Activated CD8-positive, alpha-beta memory T cell treated with anti-CD3 and anti-CD28 coated beads, Interleukin-2, amount 50 U/mL, for 24 hours (primary cell): ENCODE data around the gene GRID1.

ENCODE experiments used
- DNase-seq: peaks from one replicate; pipeline ENCODE4 v3.0.0-alpha.2; 2020; ENCODE audit errors: extremely low read depth

GRID1 gene

DNA sequence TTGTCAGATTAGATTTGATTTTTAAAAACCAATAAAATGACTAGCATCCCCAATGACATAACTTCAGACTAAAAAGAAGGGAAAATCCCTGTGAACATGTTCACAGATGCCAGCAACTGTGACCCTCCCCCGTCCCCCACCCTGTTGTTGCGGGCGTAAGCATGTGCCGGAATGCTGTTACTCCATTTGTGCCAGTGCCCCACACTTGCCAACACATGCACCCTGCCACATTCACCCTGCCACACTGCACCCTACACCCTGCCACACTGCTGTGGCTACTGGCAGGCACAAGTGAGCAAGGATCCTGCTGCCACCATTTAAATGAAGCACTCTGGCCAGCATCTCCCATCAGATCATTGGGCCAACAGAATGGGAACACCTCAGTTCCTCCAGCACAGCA is 540.2 kb downstream of the GRID1 start:
- DNase-seq: no peak

DNA sequence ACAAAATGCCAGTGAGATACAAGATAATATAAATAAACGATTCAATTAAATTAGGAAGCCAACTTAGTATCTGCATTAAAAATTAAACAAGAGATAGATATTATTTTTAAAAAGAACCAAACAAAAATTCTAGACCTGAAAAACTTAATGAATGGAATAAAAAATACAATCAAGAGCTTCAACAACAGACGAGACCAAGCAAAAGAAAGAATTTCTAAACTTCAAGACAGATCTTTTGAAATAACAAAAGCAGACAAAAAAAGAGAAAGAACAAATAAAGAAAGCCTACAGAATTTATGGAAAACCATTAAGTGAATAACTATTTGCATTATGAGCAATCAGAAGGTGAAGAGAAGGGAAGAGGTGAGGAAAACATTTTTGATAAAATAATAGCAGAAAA is 555.2 kb downstream of the GRID1 start:
- DNase-seq: no peak

DNA sequence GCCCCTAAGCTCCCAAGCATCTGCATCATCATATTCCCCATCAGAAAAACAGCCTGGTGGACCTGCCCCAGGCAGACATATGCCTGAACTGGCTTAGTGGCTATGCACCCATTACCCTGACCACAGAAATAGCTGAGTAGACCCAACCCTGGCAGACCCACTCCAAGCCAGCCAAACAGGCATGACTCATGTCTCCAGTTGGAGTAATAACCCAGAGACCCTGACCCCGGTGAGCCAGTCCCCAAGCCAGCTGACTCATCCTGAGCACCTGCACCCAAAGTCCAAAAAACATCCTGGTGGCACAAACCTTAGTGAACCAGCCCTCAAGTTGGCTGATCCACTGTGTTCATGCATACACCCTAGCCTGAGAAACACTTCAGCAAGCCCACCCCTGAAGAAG is 555.9 kb downstream of the GRID1 start:
- DNase-seq: no peak

DNA sequence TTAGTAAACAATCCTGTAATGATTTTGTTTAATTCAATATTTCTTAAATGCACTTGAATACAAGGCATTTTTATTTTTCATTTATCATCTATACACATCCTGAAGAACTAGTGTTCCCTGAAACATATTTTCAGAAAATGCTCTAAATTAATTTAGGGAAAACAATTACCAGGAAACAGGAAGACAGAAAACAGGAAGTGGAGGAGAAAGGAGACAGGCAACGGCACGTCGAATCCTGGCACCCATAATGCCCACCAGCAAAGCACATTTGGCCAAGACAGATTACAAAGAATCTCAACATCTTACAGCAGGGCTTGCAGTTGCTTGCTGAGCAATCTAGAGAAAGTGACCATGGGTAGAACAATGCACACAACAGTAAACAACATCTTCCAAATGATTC is 571.1 kb downstream of the GRID1 start:
- DNase-seq: no peak

DNA sequence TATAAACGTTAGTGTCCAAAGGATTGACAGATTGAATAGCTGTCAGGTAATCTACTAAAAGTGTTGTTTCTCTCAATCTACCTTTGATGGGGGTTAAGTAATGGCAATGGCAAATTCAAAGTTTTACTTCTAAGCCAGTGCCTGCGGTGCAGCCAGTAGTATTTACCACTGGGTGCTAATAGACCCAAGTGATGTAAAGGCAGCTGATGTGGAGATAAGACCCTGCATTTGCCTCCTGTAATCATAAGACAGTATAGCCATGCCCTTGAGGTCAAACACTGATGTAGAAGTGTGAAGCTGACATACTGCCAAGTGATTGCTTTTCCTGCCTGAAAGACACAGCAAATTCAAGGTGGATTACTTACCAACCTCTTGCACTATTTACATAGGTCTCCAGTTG is 572.0 kb downstream of the GRID1 start:
- no peak for DNase-seq

DNA sequence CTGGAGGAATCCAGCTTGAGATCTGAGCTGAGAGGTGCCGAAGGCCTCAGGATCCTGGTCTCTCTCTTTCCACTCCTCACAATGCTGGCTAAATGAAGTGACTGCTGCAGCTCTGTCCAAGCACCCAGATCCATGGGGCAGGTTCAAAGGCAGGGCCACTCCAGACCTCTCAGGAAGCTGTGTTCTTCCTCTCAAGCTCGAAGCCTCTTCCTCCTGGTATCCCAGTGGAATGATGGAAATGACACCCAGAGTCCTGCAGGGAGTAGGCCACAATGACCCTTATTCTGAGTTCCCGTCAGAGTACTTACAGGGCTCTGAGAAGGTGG is 574.1 kb downstream of the GRID1 start:
- DNase-seq: no peak

DNA sequence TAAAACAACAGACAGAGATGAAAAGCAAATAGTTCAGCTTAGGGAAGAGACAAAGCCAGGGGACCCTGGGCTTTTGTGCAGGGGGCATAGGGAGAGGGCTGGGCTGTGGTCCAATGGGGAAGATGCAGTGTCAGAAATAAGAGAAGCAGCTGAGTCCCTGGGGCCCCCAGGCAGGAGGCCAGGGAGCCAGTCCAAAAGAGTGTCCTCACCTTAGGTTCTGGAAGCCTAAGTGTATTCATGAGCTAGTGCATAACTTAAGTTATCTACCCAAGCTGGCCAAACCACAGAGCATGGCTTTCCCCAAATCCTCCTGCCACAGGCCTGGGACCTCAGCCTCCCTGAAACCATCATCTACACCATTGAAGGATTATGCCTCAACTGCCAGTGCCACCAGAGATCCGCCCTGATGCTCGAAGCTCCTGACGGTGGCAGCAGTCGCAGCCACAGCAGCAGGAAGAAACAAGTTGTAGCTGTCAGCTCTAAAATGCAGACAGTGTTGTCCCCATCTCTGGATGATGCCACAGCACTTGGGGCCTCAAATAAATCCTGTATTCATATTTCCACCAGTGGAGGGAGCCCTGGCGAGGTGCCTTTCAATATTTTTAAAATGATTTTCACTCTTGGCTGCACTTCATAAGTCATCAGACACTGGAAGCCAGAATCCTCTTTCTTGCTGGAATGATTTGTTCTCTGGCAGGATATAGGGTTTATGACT is 574.6 kb downstream of the GRID1 start:
- DNase-seq: no peak

DNA sequence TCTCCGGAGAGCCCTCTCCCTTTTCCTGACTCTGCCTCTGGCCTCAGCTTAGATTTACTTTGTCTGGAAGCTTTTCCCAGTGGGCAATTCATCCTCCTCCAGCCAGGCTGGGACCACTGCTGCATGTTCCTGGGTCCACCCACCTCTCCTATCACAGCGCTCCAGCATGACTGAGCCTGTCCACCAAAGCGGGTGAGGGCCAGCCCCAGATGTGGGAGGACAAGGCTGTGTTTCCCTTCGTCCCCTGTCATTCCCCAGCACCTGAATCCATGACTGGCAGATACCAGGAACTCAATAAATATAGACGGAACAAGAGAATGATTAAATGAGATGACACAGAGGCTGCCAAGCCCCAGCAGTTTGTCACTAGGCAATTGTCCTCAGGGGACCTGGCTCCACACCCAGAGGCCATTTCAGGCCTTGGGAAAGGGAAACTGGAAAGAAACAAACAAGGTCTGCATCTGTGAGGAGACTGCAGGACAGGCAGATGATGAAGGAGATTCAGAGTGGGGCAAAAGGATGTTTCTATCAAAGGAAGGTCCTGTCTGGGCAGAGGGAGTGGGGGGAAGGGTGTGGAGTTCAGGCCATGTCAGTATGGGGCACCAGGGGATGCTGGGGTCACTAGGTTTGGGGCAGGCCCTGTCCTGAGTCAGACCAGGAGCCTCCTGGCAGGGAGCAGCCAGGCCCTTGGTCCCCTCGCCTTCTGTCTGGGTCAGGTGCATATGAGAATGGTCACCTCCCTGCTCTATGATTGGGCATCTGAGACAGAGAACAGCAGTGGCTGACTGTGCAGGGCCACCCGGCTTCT is 576.4 kb downstream of the GRID1 start:
- no peak for DNase-seq

DNA sequence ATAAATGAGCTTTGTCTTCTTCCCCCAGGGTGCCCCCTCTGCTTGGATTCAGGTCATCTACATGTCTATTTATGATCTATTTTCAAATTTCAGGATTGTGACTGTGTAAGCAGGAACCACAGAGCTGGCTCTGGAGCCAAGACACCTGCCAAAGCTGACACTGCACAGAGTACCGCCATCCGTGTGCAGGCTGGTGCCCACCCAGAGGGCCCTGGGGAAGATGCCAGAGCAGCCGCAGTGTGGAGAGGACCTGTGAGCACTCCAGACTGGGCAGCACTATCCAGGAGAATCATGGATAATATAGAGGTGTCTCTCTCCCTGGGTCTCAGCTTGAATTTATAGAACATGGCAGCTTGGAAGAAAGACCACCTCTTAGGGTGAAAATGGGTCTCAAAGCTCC is 577.5 kb downstream of the GRID1 start:
- DNase-seq: no peak

DNA sequence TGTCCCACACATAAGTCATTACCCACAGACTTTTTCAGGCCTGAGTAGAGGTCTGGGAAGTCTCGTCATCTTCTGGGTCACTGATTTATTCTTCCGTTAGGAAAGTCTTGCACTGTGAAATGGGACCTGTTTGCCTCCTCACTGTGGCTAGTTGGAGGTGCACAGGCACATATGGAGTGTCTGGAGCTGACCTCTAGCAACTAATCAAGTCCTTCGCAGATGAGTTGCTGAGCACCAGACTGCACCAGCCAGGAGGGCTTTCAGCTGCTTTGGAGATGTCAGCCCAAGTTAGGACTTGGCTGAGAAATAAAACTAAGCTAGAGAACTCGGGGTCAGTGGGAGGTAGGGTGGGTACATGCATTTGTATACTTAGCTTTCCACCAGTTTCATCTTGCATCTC is 578.0 kb downstream of the GRID1 start:
- DNase-seq: no peak

DNA sequence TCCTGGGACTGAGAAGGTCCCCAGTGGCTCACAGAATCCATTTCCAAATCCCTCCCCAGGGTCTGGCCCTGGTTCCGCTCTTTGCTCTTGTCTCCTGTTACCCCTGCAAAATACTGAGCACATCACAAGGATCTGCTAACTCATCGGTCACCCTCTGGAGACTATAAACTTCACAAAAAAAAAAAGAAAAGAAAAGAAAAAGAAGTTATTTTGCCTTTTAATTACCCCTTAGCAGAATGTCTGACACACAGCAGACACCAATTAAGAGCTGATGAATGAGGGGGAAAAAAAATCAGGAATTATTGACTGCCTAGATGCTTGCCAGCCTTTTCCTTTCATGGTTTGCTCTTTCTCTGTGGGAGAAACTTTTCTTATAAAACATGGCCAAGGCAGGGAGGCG is 578.7 kb downstream of the GRID1 start:
- DNase-seq: no peak

DNA sequence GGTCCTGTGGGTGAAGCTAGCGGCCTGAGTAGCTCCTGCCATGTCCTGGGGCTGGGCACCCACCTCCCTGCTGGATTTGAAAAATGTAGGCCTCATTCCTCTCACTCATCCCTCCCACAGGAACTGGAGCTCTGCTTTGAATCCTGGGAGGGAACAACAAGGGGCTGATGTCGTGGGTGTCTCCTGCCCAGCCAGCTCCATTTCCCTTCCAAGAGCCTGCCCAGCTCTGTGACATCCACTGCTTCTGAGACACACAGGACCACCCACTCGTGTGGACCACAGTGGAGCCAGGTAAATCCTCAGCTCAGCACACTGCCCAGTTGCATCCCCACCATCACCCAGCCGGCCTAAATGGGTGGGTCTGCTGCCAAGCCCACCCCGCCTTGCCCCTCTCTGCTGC is 579.2 kb downstream of the GRID1 start:
- no peak for DNase-seq

DNA sequence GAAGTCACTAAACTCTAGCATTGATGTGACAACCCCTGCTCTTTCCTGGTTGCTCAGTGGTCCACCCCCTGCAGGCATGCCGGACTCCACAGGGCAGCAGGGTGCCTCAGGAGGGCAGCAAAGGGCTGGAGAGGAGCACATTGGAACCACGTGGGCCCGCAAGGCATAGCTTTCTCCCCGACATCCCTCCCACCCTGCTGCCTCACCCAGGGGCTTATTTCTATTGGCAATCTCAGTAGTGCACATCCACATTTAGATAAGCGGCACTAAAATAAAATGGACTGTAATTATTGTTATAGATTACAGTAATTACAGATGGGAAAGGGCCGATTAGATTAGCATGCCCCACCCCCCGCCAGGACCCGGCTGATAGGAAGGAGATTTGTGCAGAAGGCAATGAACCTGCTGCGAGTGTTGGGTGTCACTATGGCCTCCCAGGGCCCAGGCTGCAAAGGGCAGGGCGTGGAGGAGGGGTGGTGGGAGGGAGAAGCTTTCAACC is 580.1 kb downstream of the GRID1 start:
- DNase-seq: no peak

DNA sequence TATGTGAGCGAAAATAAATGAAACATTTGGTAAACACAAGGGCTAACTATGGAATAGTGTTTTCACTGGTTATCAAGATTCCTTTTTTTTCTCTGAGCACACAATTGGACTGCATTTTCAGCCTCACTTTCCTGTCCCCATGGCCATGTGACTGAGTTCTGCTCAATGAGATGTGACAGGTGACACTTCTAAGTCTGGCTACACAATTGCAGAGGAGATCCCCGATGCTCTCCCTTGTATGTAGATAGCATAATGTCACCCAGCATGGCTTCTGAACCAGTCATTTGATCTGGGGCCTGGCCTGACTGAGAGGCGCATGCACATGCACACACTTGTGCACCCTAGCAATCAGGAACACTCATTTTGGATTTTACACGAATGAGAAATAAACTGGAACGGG is 581.8 kb downstream of the GRID1 start:
- no peak for DNase-seq

DNA sequence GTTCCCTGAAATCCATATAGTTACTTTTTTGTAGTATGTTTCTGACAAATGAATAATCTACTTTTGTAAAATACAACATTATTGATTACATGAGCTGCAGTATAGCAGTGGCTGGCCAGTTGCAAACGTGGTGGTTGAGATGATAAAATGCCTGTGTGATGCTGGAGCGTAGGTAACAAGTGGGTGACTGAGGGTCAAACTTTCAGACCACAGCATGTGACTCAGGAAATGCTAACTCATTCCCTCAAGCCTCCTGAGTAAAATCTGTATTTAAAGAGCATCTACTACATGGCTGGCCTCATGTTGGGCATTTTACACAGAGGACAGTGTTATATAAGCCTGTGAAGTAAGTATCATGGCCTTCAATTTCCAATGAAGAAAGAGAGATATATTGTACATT is 585.2 kb downstream of the GRID1 start:
- DNase-seq: no peak

DNA sequence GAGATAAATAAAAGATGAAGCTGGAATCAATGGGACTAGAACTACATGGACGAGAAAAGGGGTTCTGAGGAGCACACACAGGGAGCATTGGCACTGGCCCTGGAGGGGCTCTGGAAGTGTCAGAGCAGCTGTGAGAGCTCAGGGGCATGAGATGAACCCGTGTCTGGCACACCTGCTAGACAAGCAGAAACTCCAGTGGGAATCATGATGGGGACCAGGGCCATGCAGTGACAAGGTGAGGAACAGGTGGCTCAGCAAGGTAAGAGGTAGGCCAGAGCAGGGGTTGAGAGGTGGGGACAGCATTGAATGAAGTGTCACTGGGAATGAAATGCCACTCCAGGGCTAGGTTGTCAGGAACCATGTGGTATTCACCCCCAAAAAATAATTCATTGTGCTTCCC is 588.5 kb downstream of the GRID1 start:
- DNase-seq: no peak

DNA sequence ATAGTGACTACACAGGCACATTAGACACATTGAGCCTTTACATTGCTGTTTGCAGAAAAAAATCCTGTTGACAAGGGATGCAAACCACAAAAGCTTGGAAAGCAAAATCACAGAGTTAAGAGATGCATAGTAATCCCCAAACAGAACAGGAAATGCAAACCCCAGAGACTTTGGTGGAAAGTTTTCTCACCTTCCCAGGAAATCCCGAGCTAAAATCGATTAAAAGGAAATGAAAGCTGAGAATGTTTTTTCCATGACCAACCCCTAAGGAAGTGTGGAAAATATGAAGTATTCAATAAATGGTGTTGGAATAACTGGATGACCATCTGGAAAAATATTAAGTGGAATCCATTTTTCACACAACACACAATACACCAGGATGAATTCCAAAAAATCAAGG is 598.7 kb downstream of the GRID1 start:
- no peak for DNase-seq

DNA sequence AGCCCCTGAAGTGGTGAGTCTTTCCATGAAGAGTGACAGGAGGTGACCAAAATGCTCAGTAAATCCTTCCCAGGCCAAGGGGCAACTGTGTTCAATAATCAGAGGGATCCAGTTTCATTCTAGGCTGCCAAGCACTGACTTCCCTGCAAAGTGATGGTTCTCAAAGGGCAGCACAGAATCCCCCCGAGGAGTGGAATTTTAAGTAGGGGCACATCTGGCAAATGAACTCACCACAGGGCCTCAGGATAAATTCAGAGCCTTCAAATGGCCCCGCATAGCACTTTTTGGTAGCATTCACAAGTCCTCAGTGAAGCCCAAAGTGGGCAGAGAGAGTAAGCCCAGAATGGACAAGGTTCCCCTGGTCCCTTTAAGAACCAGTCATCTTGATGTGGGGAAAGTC is 602.5 kb downstream of the GRID1 start:
- DNase-seq: no peak

DNA sequence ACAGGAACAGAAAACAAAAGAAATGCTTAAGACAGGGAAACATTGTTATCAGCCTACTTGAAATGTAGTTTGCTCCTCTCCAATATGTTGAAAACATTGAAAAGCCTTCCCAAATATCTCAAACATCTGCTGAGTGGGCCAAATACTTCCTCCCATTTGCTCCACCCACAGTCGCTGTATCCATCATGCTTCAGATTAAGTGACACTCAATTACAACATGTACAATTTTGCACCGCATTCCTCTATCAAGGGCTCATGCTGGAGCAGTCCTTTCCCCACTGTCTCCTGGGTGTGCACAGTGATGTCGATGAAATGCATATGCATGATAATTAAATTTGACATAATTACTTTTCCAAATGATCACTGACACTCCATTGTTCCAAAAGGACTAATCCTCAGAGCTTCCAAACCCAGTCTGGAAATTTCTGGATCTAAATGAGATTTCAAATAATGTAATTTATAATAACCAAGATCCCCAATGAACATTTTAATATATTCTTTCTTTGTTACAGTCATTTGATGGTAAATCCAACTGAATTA is 604.6 kb downstream of the GRID1 start:
- no peak for DNase-seq

DNA sequence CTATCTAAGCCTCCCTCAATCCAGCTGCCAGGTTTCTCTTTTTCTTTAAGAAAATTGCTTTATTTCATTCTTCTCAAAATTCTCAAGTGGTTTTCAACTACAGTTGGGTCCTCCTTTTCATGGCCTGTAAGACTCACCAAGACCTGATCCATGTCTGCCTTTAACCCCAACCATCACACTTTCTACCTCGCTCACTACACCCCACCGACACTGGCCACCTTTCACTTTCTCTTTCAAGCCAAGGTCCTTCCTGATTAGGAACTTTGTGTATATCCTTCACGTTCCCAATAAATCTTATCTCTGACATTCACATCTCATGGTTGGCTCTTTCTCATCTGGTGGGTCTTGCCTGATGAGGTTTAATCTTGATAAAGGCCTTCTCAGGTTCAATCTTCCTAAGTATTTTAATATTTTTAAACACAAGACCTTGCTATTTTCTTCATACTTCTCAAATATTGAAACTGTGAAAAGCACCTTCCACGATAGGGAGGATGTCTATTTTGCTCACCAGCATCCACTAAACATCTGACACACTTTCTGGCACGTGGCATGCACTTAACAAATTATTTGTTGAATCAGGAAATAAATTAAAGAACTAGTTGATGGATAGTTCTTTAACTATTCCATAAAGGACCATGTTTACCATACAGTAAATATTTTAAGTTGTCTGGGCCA is 624.8 kb downstream of the GRID1 start:
- no peak for DNase-seq

DNA sequence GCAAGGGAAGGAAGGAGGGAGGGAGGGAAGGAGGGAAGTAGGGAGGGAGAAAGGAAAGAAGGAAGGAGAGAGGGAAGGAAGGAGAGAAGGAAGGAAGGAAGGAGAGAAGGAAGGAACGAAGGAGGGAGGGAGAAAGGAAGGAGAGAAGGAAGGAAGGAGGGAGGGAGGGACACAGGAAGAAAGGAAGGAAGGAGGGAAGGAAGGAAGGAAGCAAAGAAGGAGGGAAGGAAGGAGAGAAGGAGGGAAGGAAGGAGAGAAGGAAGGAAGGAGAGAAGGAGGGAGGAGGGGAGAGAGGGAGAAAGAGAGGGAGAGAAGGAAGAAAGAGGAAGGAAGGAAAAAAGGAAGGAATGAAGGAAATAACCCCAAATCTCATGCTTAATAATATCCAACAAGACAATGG is 630.6 kb downstream of the GRID1 start:
- DNase-seq: no peak

DNA sequence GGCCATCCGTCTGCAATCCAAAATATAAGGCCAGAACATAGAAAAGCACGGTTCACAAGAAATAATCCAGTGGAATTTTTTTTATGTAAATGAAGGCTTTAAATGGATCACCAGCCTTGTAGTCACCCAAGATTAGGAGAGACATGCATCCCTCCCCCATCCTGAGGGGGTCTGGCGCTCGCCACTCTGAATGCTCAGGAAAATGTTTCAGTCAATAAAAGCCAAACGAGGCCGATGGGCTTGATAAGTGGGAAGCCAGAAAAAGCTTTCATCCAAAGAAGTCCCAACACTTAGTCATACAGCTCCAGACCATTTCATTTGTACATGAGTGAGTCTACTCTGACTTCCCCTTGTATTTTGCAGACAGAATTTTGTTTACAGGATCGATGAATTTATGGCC is 631.8 kb downstream of the GRID1 start:
- no peak for DNase-seq

DNA sequence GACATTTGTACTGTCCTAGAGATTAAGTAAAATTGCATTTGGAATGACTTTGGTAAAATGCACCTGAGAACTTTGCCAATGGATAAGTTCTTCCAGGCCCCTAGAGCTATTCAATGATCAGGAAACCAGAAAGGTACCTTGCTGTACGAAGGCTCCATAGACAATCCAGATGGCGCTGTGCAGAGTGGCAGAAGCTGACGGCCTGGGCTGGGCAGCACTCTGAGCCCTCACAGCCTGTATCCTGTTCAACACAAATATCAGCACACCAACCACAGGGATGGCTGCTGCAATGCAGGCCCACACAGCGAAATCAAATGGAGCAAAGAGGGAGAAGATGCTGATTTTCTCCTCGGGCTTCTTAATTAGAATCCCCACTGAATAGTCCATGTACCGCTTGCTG is 642.4 kb downstream of the GRID1 start:
- no peak for DNase-seq
